HepG2 (cell line): ENCODE data around the gene FSHB.

Experiments
- ATF7-NPFF ChIP-seq: sonication (generic); formaldehyde crosslinking; IDR thresholded peaks from 2 replicates; pipeline ENCODE4 v1.8.1; 2023; ENCODE audit warnings: mild to moderate bottlenecking, low read depth, missing genetic modification reagents, moderate library complexity
- ESRRA ChIP-seq: sonication (generic); formaldehyde crosslinking; IDR thresholded peaks from 2 replicates; pipeline ENCODE4 v1.5.1; 2020; ENCODE audit warnings: mild to moderate bottlenecking, low read depth, missing genetic modification reagents
- MXD1 ChIP-seq: sonication (generic); formaldehyde crosslinking; IDR thresholded peaks from 2 replicates; pipeline ENCODE4 v1.4.0; 2020; ENCODE audit warnings: mild to moderate bottlenecking, missing genetic modification reagents
- YY1 ChIP-seq: IDR thresholded peaks from 2 replicates; pipeline ENCODE4 v1.6.1; 2011; ENCODE audit warnings: low read length, low read depth, moderate library complexity, mild to moderate bottlenecking; ENCODE audit not compliant: insufficient read depth, insufficient replicate concordance

DNA sequence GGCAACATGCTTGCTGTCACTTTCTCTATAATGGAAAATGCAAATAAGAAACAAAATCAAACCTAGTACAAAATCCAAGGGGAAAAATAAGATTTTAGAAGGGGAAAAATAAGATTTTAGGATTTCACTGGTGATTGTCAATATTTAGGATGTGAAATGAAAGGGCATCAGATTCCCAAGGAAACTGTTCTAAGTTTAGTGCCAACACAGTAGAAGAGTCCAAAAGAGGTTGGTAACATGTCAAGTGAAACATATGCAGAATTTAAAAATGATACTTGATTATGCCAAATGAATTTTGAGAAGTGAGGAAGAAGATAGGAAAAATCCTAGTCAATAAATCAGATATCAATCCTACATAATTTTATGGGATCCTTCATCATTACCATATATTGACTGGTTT is 46.4 kb downstream of the FSHB start:
- TF ChIP-seq YY1 (no peak), ESRRA (CRISPR knock-in tag) (no peak), ATF7-NPFF (CRISPR knock-in tag) (no peak), MXD1 (CRISPR knock-in tag) (no peak)
